Activated T-helper 9 cell treated with anti-CD3 and anti-CD28 coated beads, Interleukin-2, amount 50 U/mL, for 16 hours (primary cell): Measurements from ENCODE around the gene PRLR.

Experiments
- DNase-seq: peaks from one replicate; pipeline ENCODE4 v3.0.0-alpha.2; 2020; ENCODE audit warnings: low read depth

Gene PRLR

DNA sequence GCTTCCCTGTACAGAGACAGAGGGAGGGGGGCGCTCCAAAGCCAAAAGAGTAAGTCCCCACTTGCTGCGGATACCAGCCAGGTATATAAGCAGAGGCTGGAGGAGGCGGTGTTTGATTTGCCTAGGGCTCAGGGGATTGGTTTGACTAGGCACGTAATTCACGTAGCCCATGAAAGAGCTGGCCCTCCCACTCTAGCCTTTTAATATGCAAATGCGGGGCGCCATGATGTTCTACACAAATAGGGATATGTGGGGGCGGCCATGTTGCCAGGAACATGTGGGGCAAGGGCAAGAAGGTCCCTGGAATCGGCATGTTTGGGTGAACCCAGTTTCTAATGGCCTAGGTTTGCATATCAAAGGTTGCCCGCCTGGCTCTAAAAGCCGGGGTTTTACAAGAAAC, 3.3 kb upstream of the PRLR start:
- DNase-seq: no peak

DNA sequence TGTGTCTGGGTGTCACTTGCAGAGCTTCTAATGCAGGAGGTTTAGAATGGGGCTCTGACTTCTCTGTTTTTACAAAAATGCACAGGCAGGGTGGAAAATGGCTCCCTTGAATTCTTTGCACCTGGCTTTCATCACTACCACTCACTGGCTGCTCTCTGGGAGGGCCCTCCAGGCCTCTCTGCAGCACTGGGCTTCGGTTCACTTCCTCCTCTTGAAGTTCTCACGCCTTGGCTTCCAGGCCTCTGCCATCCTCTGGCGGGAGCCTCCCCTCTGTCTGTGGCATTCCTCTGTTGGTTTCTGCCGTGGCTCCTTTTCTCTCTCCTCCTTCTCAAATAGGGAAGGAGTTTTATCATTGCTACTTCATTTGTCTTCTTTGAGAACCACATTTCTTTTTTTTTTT, 2.8 kb upstream of the PRLR start:
- no peak for DNase-seq

- DNase-seq: no peak
Observed at GRCh38 chr5:35232124-35232523, 1.8 kb upstream of the PRLR start.

GRCh38 chr5:35229076-35230037, 930 bp downstream of the PRLR start:
- no peak for DNase-seq

- DNase-seq: no peak
Observed at GRCh38 chr5:35228310-35228709, 2.0 kb downstream of the PRLR start.

DNA sequence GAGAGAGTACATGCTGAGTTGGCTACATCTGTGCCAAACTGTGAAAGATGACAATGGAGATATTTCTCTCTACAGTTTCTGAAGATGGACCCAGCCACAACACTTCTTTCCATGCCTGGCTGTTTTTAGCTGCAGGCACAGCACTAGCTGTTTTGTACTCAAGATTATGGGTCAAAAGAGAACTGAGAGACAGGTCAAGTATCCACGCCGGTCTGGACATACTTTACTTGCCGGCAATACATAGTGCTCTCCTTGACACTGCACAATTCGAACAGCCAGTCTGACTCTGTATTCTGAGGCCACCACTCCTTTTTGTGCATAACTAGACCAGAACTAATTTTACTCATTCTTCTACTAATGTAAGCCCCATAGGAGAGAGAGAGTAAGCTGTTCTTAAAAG, 2.6 kb downstream of the PRLR start:
- no peak for DNase-seq

GRCh38 chr5:35223787-35224395, 6.4 kb downstream of the PRLR start:
- DNase-seq: no peak

GRCh38 chr5:35220967-35221366, 9.3 kb downstream of the PRLR start:
- DNase-seq: no peak

DNA sequence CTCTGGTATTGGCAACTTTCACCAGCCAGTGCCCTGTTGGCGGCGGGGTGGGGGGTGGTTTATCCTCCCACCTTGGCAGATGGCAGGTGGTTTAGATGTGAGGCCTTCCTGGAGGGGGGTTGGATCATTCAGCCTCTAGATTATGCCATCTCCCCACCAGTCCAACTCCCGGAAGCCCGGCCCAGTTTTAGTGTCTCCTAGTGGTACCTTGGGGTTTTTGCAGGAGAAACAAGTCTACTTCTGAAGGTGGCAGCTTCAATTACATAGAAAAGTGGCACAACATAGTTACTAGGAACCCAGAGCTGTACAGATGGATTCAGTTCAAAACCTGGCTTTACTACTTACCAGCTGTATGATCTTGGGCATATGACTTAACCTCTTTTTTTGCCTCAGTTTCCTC, 11.3 kb downstream of the PRLR start:
- DNase-seq: no peak

DNA sequence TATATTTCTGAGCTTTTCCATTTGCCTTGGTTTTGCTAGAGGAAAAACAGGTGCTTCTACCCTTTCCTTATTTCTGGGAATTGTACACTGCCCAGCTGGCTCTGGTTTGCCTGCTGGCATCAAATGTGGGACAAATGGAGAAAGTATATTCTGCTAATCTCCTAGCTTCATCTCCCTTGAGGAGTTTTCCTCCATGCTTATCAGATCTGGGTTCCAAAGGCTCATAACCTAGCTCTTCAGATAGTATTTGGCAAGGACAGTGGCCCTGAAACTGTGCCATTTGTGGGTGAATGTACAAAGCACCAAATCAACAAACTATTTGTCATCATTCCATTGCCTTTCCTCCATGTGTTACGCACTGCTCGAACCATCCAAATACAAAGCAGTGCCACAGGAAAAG, 16.2 kb downstream of the PRLR start:
- no peak for DNase-seq

- DNase-seq: no peak
Observed at GRCh38 chr5:35213608-35214007, 16.7 kb downstream of the PRLR start.

DNA sequence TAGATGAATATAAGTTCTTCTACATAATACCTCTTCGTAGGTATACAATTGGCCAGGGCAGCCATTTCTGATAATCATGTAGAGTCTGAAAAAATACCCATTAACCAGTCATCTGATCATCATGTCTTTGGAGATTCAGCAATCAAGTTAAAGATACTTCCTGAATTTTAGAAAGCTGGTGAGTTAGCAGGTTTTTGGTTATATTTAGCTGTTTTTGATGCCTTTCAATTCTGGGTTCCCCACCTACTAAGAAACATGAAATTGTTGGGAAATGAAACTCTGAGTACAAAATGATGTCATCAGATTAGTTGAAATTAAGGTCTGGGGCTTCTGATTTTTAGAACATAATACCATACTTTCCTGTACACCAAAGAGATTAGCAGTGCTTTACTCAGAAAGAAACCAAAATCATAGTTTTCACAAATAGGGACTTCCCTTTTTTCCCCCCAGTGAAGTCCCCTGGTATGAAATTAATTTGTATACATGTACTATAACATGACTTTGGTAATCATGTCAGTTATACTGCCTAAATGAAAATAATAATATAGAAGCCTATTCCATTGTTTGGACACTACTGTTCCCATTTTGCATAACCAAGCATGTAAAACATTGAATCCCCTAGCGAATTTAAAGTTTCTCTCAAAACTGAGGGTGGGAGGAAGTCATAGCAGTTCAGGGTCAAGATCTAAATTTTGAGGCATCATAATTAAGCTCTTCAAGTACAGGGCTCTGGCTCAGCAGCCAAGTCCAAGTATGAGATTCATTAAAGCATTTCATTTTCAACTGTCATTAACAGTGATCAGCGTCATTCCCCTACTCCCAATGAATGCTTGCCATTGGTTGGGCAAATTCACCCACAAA, 17.9 kb downstream of the PRLR start:
- no peak for DNase-seq

DNA sequence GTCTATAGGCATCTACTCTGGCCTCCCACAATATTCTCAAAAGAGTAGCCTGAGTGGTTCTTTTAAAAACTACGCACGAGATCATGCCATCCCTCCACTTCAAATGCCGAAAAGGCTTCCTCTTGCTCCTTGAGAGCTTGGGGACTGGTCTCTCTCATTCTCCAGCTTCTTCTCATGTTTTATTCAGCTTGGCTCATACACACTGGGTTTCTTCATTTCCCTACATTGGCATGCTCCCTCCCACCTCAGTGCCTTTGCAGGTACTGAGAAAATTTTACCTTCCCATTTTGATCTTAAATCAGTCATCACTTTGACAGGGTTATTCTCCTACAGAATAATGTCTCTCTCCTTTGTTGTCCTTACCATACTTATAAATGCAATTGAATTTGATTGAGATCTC, 20.4 kb downstream of the PRLR start:
- DNase-seq: no peak

DNA sequence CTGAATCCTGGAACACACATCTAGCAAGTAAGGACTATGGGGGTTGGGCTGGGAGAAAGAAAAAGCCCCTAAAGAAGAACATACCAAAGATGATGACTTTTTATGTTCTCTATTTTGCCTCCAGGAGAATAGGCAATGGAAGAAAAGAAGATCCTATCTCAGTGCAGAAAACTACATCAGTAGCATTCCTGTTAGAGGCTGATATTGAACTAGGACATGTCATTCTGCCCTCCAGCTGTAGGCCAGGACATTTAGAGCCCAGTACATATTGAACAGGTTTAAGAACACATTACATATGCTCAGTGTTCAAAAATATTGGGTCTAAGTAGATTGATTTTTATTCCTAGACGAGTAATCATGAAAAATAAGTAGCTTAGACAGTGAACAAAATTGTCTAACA, 24.7 kb downstream of the PRLR start:
- no peak for DNase-seq

- no peak for DNase-seq
Observed at GRCh38 chr5:35205186-35205585, 25.1 kb downstream of the PRLR start.

- no peak for DNase-seq
Observed at GRCh38 chr5:35203403-35203802, 26.9 kb downstream of the PRLR start.

DNA sequence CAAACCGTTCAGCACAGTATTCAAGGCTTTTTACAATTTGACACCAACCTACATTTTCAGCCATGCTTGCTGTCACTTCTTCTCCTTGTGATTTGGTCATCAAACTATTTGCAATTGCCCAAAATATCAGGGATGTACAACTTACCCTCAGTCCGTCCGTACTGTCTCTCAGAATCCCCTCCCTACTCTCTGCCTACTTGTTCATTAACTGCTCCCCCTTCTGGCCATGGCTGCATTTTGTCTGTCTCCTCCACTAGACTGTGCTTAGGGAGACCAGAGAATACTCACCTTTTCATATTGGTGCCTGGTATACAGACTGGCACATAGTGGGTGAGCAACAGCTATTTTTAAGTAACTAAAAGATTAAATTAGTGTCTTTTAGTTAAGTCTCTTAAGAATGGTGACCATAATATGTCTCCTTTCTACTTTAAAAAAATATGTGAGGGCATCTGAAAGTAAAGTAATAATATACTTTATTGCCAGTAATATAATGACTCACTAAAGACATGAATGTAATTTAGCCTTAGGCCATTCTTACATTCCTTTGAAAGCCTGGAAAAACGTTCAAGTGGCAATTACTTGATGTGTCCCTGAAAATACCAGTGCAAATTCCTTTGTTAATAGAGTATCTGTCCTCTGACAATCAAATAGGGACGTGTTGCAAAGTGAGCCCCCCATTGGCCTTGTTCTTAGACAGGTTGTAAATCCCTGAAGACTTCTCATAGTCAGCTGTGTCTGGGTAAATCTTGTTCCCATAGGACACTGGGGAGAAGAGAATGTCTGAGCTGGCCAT, 27.8 kb downstream of the PRLR start:
- DNase-seq: no peak

GRCh38 chr5:35201291-35201690, 29.0 kb downstream of the PRLR start:
- DNase-seq: no peak

GRCh38 chr5:35199886-35200285, 30.4 kb downstream of the PRLR start:
- no peak for DNase-seq

GRCh38 chr5:35198686-35199085, 31.6 kb downstream of the PRLR start:
- no peak for DNase-seq

DNA sequence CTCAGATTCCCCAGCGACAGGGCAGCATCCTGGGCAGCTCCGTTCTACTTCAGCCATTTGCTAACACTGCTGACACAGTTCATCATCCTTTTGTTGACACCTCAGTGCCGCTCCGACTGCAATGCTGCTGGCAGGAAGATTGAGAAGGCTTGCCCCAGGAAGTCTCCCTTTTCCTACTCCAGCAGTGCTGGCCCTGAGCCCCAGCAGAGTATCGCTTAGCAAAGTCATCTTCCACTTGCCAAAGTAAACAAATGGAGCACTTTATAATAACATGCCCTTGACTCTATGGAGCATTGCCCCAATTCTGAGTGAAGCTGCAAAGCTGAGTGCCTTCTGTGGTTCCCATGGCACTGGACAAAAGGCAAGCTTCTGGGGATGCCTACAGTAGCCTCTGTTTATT, 32.2 kb downstream of the PRLR start:
- DNase-seq: no peak

- no peak for DNase-seq
Observed at GRCh38 chr5:35197351-35197750, 32.9 kb downstream of the PRLR start.
